ENCODE measurements around the gene F7. TPM values are rescaled to one million over a fixed set of nuclear protein-coding genes. Genes with fewer than 3 reads are reported as not detected.

The F7 gene
- total and polyA plus RNA-seq, 2 donors (not counting 1 experiment from before 2014, with no cell fraction given): not detected

GRCh38 chr13:113083402-113084061 is 22.1 kb upstream of the F7 start:
- H3K4me1 ChIP-seq (ENCODE audit: control insufficient read depth in 2 of 2, insufficient read depth in 2 of 2, low read length in 2 of 2): no peaks in the 10 kb centered on the region
- POLR2A ChIA-PET: no interaction called here
- H3K9ac ChIP-seq (ENCODE audit: low read length): no peak overlapping the region
- Mint-ChIP-seq H3K27me3 (no peaks in the 10 kb centered on the region), H3K27ac (no peak overlapping the region), H3K9me3 (ENCODE audit: insufficient read depth) (no peaks in the 10 kb centered on the region), H3K4me3 (no peak overlapping the region), H3K4me1 (no peaks in the 10 kb centered on the region)
- no peaks in the 10 kb centered on the region for H4K20me1 ChIP-seq (ENCODE audit: control insufficient read depth, insufficient read depth, low read length, poor library complexity, severe bottlenecking)
- H3K27ac ChIP-seq (ENCODE audit: low read length in 2 of 2): no peak overlapping the region
- CTCF ChIA-PET: no interaction called here
- TF ChIP-seq EZH2 (IDR thresholded peaks at IDR 0.05; ENCODE audit: borderline replicate concordance, insufficient read depth, low read depth, low read length, poor library complexity, severe bottlenecking) (no peak), CTCF (IDR thresholded peaks at IDR 0.05) (no peak)
- no peaks in the 10 kb centered on the region for H3K36me3 ChIP-seq (replicated peaks in 1 of 2; ENCODE audit: control extremely low read depth in 1 of 2, control insufficient read depth in 1 of 2, extremely low read depth in 1 of 2, insufficient read depth in 2 of 2, low read length in 1 of 2)
- no peak overlapping the region for H3K4me2 ChIP-seq (replicated peaks; ENCODE audit: low read depth, low read length, poor library complexity, severe bottlenecking)
- 87% methylated on average over 16 of the region's 18 CpGs for WGBS (ENCODE audit: insufficient coverage)
- H2AFZ ChIP-seq (ENCODE audit: insufficient read depth, low read depth, low read length, poor library complexity, severe bottlenecking): no peak overlapping the region
- no peak overlapping the region for H3K4me3 ChIP-seq (ENCODE audit: control extremely low read depth in 1 of 5, extremely low read depth in 1 of 5, insufficient read depth in 1 of 5, low read depth in 2 of 5, low read length in 4 of 5)
- peaks cover 0 to 28% (median 0%) of the 10 kb centered on the region in 3 donors for H3K9me3 ChIP-seq (ENCODE audit: control extremely low read depth in 1 of 3, control insufficient read depth in 2 of 3, insufficient read depth in 1 of 3, low read length in 2 of 3)
- ATAC-seq (ENCODE audit: low read depth): no peak
- H3K79me2 ChIP-seq (ENCODE audit: control insufficient read depth, insufficient read depth, low read length): no peaks in the 10 kb centered on the region
- intact Hi-C loops (cut with micrococcal nuclease): no loop called here
- DNase-seq: no peak
- H3K27me3 ChIP-seq (replicated peaks in 1 of 4; ENCODE audit: control extremely low read depth in 1 of 4, control insufficient read depth in 3 of 4, insufficient read depth in 4 of 4, low read length in 3 of 4): no peaks in the 10 kb centered on the region

- CTCF ChIA-PET: no interaction called here
- Mint-ChIP-seq H3K27ac (no peak overlapping the region), H3K9me3 (ENCODE audit: insufficient read depth) (no peaks in the 10 kb centered on the region), H3K27me3 (no peaks in the 10 kb centered on the region), H3K4me1 (no peaks in the 10 kb centered on the region), H3K4me3 (no peak overlapping the region)
- Histone ChIP-seq H3K36me3 (replicated peaks in 1 of 2; ENCODE audit: control extremely low read depth in 1 of 2, control insufficient read depth in 1 of 2, extremely low read depth in 1 of 2, insufficient read depth in 2 of 2, low read length in 1 of 2) (no peaks in the 10 kb centered on the region), H3K4me2 (replicated peaks; ENCODE audit: low read depth, low read length, poor library complexity, severe bottlenecking) (no peak overlapping the region), H3K79me2 (ENCODE audit: control insufficient read depth, insufficient read depth, low read length) (no peaks in the 10 kb centered on the region), H3K9me3 (ENCODE audit: control extremely low read depth in 1 of 3, control insufficient read depth in 2 of 3, insufficient read depth in 1 of 3, low read length in 2 of 3) (peaks cover 0 to 28% (median 0%) of the 10 kb centered on the region in 3 donors), H3K9ac (ENCODE audit: low read length) (no peak overlapping the region), H3K4me1 (ENCODE audit: control insufficient read depth in 2 of 2, insufficient read depth in 2 of 2, low read length in 2 of 2) (no peaks in the 10 kb centered on the region), H2AFZ (ENCODE audit: insufficient read depth, low read depth, low read length, poor library complexity, severe bottlenecking) (no peak overlapping the region), H4K20me1 (ENCODE audit: control insufficient read depth, insufficient read depth, low read length, poor library complexity, severe bottlenecking) (no peaks in the 10 kb centered on the region), H3K27ac (ENCODE audit: low read length in 2 of 2) (no peak overlapping the region), H3K4me3 (ENCODE audit: control extremely low read depth in 1 of 5, extremely low read depth in 1 of 5, insufficient read depth in 1 of 5, low read depth in 2 of 5, low read length in 4 of 5) (no peak overlapping the region), H3K27me3 (replicated peaks in 1 of 4; ENCODE audit: control extremely low read depth in 1 of 4, control insufficient read depth in 3 of 4, insufficient read depth in 4 of 4, low read length in 3 of 4) (no peaks in the 10 kb centered on the region)
- intact Hi-C loops (cut with micrococcal nuclease): no loop called here
- WGBS (ENCODE audit: insufficient coverage): 97% methylated on average over 25 of the region's 25 CpGs
- POLR2A ChIA-PET: no interaction called here
- TF ChIP-seq EZH2 (IDR thresholded peaks at IDR 0.05; ENCODE audit: borderline replicate concordance, insufficient read depth, low read depth, low read length, poor library complexity, severe bottlenecking) (no peak), CTCF (IDR thresholded peaks at IDR 0.05) (no peak)
- DNase-seq: no peak
- no peak for ATAC-seq (ENCODE audit: low read depth)
Observed at GRCh38 chr13:113084094-113084942, 21.3 kb upstream of the F7 start.

All from B cell (primary cell).